ENCODE data around the gene ZBTB38.

ZBTB38 gene

GRCh38 chr3:141326626-141327025 lies 41.7 kb upstream of the ZBTB38 start:
- H3K36me3 ChIP-seq (ENCODE audit: insufficient read depth, insufficient read length, low read length): no peaks in the 10 kb centered on the region
- no peak overlapping the region for H3K4me3 ChIP-seq (ENCODE audit: insufficient read length, low read depth)
- no peak for DNase-seq (ENCODE audit: low read depth, low spot score)
- no peak overlapping the region for H3K9ac ChIP-seq (ENCODE audit: insufficient read length, low read depth)
- no peaks in the 10 kb centered on the region for H3K27me3 ChIP-seq (ENCODE audit: insufficient read depth, insufficient read length)
- TF ChIP-seq ZNF274 (IDR thresholded peaks at IDR 0.05; ENCODE audit: low read depth, low read length): no peak
- TF ChIP-seq SUZ12 (IDR thresholded peaks at IDR 0.05; ENCODE audit: extremely low read depth, insufficient read depth, insufficient read length): no peak
- no peak for TF ChIP-seq YY1 (IDR thresholded peaks at IDR 0.05; ENCODE audit: insufficient read depth, insufficient read length)
- no peaks in the 10 kb centered on the region for H3K4me1 ChIP-seq (ENCODE audit: insufficient read depth, insufficient read length)
- no peaks in the 10 kb centered on the region for H3K9me3 ChIP-seq (ENCODE audit: insufficient read depth, low read length)

- H3K9me3 ChIP-seq (ENCODE audit: insufficient read depth, low read length): no peaks in the 10 kb centered on the region
- H3K9ac ChIP-seq (ENCODE audit: insufficient read length, low read depth): no peak overlapping the region
- no peaks in the 10 kb centered on the region for H3K4me1 ChIP-seq (ENCODE audit: insufficient read depth, insufficient read length)
- TF ChIP-seq YY1 (IDR thresholded peaks at IDR 0.05; ENCODE audit: insufficient read depth, insufficient read length) (no peak), SUZ12 (IDR thresholded peaks at IDR 0.05; ENCODE audit: extremely low read depth, insufficient read depth, insufficient read length) (no peak), ZNF274 (IDR thresholded peaks at IDR 0.05; ENCODE audit: low read depth, low read length) (no peak)
- H3K4me3 ChIP-seq (ENCODE audit: insufficient read length, low read depth): no peak overlapping the region
- DNase-seq (ENCODE audit: low read depth, low spot score): no peak
- no peaks in the 10 kb centered on the region for H3K27me3 ChIP-seq (ENCODE audit: insufficient read depth, insufficient read length)
- no peaks in the 10 kb centered on the region for H3K36me3 ChIP-seq (ENCODE audit: insufficient read depth, insufficient read length, low read length)
Observed at GRCh38 chr3:141328286-141329166, 39.8 kb upstream of the ZBTB38 start.

GRCh38 chr3:141330235-141330634 lies 38.1 kb upstream of the ZBTB38 start:
- Histone ChIP-seq H3K4me3 (ENCODE audit: insufficient read length, low read depth) (no peak overlapping the region), H3K27me3 (ENCODE audit: insufficient read depth, insufficient read length) (no peaks in the 10 kb centered on the region), H3K9me3 (ENCODE audit: insufficient read depth, low read length) (no peaks in the 10 kb centered on the region), H3K9ac (ENCODE audit: insufficient read length, low read depth) (no peak overlapping the region), H3K36me3 (ENCODE audit: insufficient read depth, insufficient read length, low read length) (no peaks in the 10 kb centered on the region), H3K4me1 (ENCODE audit: insufficient read depth, insufficient read length) (no peaks in the 10 kb centered on the region)
- DNase-seq (ENCODE audit: low read depth, low spot score): no peak
- no peak for TF ChIP-seq SUZ12 (IDR thresholded peaks at IDR 0.05; ENCODE audit: extremely low read depth, insufficient read depth, insufficient read length)
- no peak for TF ChIP-seq ZNF274 (IDR thresholded peaks at IDR 0.05; ENCODE audit: low read depth, low read length)
- no peak for TF ChIP-seq YY1 (IDR thresholded peaks at IDR 0.05; ENCODE audit: insufficient read depth, insufficient read length)

- Histone ChIP-seq H3K4me3 (ENCODE audit: insufficient read length, low read depth) (no peak overlapping the region), H3K36me3 (ENCODE audit: insufficient read depth, insufficient read length, low read length) (no peaks in the 10 kb centered on the region), H3K4me1 (ENCODE audit: insufficient read depth, insufficient read length) (no peaks in the 10 kb centered on the region), H3K9ac (ENCODE audit: insufficient read length, low read depth) (no peak overlapping the region), H3K27me3 (ENCODE audit: insufficient read depth, insufficient read length) (no peaks in the 10 kb centered on the region), H3K9me3 (ENCODE audit: insufficient read depth, low read length) (no peaks in the 10 kb centered on the region)
- TF ChIP-seq SUZ12 (IDR thresholded peaks at IDR 0.05; ENCODE audit: extremely low read depth, insufficient read depth, insufficient read length) (no peak), ZNF274 (IDR thresholded peaks at IDR 0.05; ENCODE audit: low read depth, low read length) (no peak), YY1 (IDR thresholded peaks at IDR 0.05; ENCODE audit: insufficient read depth, insufficient read length) (no peak)
- DNase-seq (ENCODE audit: low read depth, low spot score): no peak
Observed at GRCh38 chr3:141330718-141331376, 37.5 kb upstream of the ZBTB38 start.

- H3K9ac ChIP-seq (ENCODE audit: insufficient read length, low read depth): no peak overlapping the region
- H3K4me3 ChIP-seq (ENCODE audit: insufficient read length, low read depth): no peak overlapping the region
- TF ChIP-seq SUZ12 (IDR thresholded peaks at IDR 0.05; ENCODE audit: extremely low read depth, insufficient read depth, insufficient read length) (no peak), YY1 (IDR thresholded peaks at IDR 0.05; ENCODE audit: insufficient read depth, insufficient read length) (no peak), ZNF274 (IDR thresholded peaks at IDR 0.05; ENCODE audit: low read depth, low read length) (no peak)
- no peak for DNase-seq (ENCODE audit: low read depth, low spot score)
- H3K4me1 ChIP-seq (ENCODE audit: insufficient read depth, insufficient read length): no peaks in the 10 kb centered on the region
- H3K36me3 ChIP-seq (ENCODE audit: insufficient read depth, insufficient read length, low read length): no peaks in the 10 kb centered on the region
- H3K27me3 ChIP-seq (ENCODE audit: insufficient read depth, insufficient read length): no peaks in the 10 kb centered on the region
- H3K9me3 ChIP-seq (ENCODE audit: insufficient read depth, low read length): no peaks in the 10 kb centered on the region
Observed at GRCh38 chr3:141331377-141332318, 36.7 kb upstream of the ZBTB38 start.

- no peaks in the 10 kb centered on the region for H3K4me1 ChIP-seq (ENCODE audit: insufficient read depth, insufficient read length)
- TF ChIP-seq SUZ12 (IDR thresholded peaks at IDR 0.05; ENCODE audit: extremely low read depth, insufficient read depth, insufficient read length) (no peak), YY1 (IDR thresholded peaks at IDR 0.05; ENCODE audit: insufficient read depth, insufficient read length) (no peak), ZNF274 (IDR thresholded peaks at IDR 0.05; ENCODE audit: low read depth, low read length) (no peak)
- H3K36me3 ChIP-seq (ENCODE audit: insufficient read depth, insufficient read length, low read length): no peaks in the 10 kb centered on the region
- H3K4me3 ChIP-seq (ENCODE audit: insufficient read length, low read depth): no peak overlapping the region
- no peaks in the 10 kb centered on the region for H3K27me3 ChIP-seq (ENCODE audit: insufficient read depth, insufficient read length)
- no peak overlapping the region for H3K9ac ChIP-seq (ENCODE audit: insufficient read length, low read depth)
- no peaks in the 10 kb centered on the region for H3K9me3 ChIP-seq (ENCODE audit: insufficient read depth, low read length)
- DNase-seq (ENCODE audit: low read depth, low spot score): no peak
Observed at GRCh38 chr3:141332416-141332815, 35.9 kb upstream of the ZBTB38 start.
